Lung (tissue), 12 donors: ENCODE measurements around the gene TMEM134. TPM values are rescaled to one million over a fixed set of nuclear protein-coding genes. Genes with fewer than 3 reads are reported as not detected.

Experiments
- ATAC-seq: fragments of 200-7000 bp; cut with Tn5 transposase; one replicate; pipeline ENCODE4 v1.9.1; 2020; ENCODE audit warnings: moderate number of reproducible peaks; ENCODE audit not compliant: insufficient read depth, low FRiP score
- DNase-seq, 3 donors: peaks; one replicate each; pipeline ENCODE4 v3.0.0-alpha.2; 2013 to 2017
- H3K27ac ChIP-seq, 2 donors: one replicate each; pipeline ENCODE4 v1.5.1; 2013; ENCODE audit warnings: mild to moderate bottlenecking in 2 of 2, moderate library complexity in 2 of 2, control low read depth in 1 of 2, inconsistent platforms in 1 of 2, low read depth in 1 of 2, low read length in 1 of 2
- H3K27me3 ChIP-seq, 3 donors: one replicate each; pipeline ENCODE4 v1.5.1; 2013; ENCODE audit warnings: low read length in 2 of 3; ENCODE audit not compliant: control insufficient read depth in 3 of 3, insufficient read depth in 3 of 3
- H3K36me3 ChIP-seq, 4 donors: one replicate each; pipeline ENCODE4 v1.5.1; 2013; ENCODE audit warnings: low read length in 4 of 4, mild to moderate bottlenecking in 1 of 4, moderate library complexity in 1 of 4; ENCODE audit not compliant: control insufficient read depth in 4 of 4, insufficient read depth in 4 of 4
- H3K4me1 ChIP-seq, 5 donors: one replicate each; pipeline ENCODE4 v1.5.1; 2013; ENCODE audit warnings: low read length in 5 of 5, mild to moderate bottlenecking in 2 of 5, moderate library complexity in 1 of 5; ENCODE audit not compliant: control insufficient read depth in 5 of 5, insufficient read depth in 5 of 5
- H3K4me3 ChIP-seq: one replicate; pipeline ENCODE4 v1.5.1; 2013; ENCODE audit warnings: mild to moderate bottlenecking, control low read depth, moderate library complexity
- H3K9ac ChIP-seq, 2 donors: one replicate each; pipeline ENCODE4 v1.5.1; 2013; ENCODE audit warnings: low read length in 2 of 2, control low read depth in 1 of 2; ENCODE audit not compliant: insufficient read depth in 1 of 2
- H3K9me3 ChIP-seq, 4 donors: one replicate each; pipeline ENCODE4 v1.5.1; 2013; ENCODE audit warnings: low read length in 3 of 4, mild to moderate bottlenecking in 1 of 4, moderate library complexity in 1 of 4; ENCODE audit not compliant: control insufficient read depth in 4 of 4, insufficient read depth in 3 of 4
- WGBS, 2 donors: extraction: QIAGEN DNeasy Blood & Tissue Kit; methylation state at CpG; one replicate each; pipeline ENCODE4 v1.1.7; 2013; 5-methylcytosine and 5-hydroxymethylcytosine counted together
- polyA plus RNA-seq, 2 donors: library from polyadenylated mRNA; stranded (reverse); fragments of 200-250 nt; gene quantifications; one replicate each; pipeline ENCODE4 v1.2.1, GENCODE V29; 2013
- total RNA-seq, 2 donors: library from RNA; depleted of rRNA in 1 of 2; stranded (reverse); fragments of >200 nt in 1 of 2; gene quantifications; one replicate each; pipeline ENCODE4 v1.2.1, GENCODE V29; 2014 to 2021
- TF ChIP-seq, protein P1 (sequence below): IDR thresholded peaks from 2 replicates; pipeline ENCODE4 v1.5.1; 2012; ENCODE audit warnings: mild to moderate bottlenecking; ENCODE audit errors: control extremely low read depth, extremely low read depth
- donor health status: control.
- donor health status: control.
- donor health status: Bipolar disorder and iron deficiency.
- donor health status: healthy.
- donor health status: DM: yes; HTN: yes; CAD: no.

TMEM134 gene
- total and polyA plus RNA-seq, 4 donors: 32.5 to 91.4 (median 83.1) TPM

DNA sequence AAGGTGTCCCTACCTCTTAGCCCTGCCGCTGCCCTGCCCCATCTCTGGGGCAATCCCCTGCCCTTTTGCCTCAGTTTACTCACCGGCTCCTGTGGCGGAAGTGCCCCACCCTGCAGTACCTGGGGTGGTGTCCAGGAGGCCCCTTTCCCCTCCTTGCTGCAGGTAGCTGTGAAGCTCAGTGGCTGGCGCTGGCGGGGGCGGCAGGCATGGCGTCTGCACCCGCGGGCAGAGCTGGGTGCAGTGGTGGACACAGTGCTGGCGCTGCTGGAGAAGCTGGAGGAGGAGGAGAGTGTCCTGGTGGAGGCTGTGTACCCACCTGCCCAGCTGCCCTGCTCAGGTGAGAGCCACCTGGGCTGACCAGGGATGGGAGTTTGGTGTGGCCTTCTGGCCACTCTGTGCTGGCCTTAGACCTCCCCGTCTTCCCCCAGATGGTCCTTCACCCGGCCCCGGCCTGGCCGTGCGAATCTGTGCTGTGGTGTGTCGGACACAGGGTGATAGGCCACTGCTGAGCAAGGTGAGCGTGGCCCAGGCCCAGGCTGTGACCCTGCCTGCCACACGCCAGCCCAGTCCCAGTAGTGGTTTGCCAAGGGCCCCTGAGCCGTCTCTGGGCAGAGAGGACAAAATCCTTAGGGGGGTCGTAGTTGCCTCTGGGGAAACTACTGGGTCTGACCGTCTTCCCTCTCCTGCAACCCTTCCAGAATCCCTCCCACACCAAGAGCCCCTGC is 49.6 kb downstream of the TMEM134 start:
- no peak for ATAC-seq
- Histone ChIP-seq H3K27ac (no peak overlapping the region), H3K27me3 (peaks cover 0 to 2% (median 0%) of the 10 kb centered on the region in 3 donors), H3K9me3 (peaks cover 0 to 2% (median 0%) of the 10 kb centered on the region in 4 donors), H3K9ac (no peak overlapping the region), H3K4me1 (peaks cover 0 to 41% (median 18%) of the 10 kb centered on the region in 5 donors), H3K4me3 (no peak overlapping the region), H3K36me3 (no peaks in the 10 kb centered on the region)
- TF ChIP-seq, protein P1, sequence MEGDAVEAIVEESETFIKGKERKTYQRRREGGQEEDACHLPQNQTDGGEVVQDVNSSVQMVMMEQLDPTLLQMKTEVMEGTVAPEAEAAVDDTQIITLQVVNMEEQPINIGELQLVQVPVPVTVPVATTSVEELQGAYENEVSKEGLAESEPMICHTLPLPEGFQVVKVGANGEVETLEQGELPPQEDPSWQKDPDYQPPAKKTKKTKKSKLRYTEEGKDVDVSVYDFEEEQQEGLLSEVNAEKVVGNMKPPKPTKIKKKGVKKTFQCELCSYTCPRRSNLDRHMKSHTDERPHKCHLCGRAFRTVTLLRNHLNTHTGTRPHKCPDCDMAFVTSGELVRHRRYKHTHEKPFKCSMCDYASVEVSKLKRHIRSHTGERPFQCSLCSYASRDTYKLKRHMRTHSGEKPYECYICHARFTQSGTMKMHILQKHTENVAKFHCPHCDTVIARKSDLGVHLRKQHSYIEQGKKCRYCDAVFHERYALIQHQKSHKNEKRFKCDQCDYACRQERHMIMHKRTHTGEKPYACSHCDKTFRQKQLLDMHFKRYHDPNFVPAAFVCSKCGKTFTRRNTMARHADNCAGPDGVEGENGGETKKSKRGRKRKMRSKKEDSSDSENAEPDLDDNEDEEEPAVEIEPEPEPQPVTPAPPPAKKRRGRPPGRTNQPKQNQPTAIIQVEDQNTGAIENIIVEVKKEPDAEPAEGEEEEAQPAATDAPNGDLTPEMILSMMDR: no peak
- WGBS, 2 donors: 91 to 92% methylated on average over 20 to 21 of the region's 21 CpGs
- DNase-seq: no peak

DNA sequence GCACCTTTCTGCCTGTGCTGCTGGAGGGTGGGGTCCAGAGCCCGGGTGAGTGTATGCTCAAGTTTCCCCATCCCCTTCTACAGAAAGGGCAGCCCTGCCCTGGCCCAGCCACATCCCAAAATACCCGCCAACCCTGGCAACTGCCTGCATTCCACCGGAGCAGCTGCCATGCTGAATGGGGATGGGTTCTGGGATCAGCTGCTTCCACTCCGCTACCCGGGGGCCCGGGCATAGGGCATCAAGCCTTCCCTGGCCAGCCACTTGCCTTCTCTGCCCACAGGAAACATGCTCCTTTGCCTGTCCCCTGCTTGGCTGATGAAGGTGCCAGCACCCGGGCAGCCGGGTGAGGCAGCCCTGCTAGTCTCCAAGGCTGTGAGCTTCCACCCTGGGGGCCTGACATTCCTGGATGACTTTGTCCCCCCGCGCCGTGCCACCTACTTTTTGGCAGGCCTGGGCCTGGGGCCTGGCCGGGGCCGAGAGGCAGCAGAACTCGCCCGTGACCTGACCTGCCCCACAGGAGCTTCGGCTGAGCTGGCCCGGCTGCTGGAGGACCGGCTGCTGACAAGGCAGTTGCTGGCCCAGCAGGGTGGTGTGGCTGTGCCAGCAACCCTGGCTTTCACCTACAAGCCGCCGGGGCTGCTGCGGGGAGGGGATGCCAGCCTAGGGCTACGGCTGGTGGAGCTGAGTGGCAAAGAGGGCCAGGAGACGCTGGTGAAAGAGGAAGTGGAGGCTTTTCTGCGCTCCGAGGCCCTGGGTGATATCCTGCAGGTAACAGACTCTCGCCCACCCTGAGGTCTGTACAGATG is 50.4 kb downstream of the TMEM134 start:
- Histone ChIP-seq H3K27me3 (peaks cover 0 to 2% (median 0%) of the 10 kb centered on the region in 3 donors), H3K4me3 (no peak overlapping the region), H3K4me1 (peaks cover 0 to 41% (median 18%) of the 10 kb centered on the region in 5 donors), H3K9ac (no peak overlapping the region), H3K36me3 (no peaks in the 10 kb centered on the region), H3K9me3 (peaks cover 0 to 2% (median 0%) of the 10 kb centered on the region in 4 donors), H3K27ac (peak overlapping the region in 1 of 2 donors; percentile 67)
- 45 to 59% methylated on average over 26 of the region's 26 CpGs for WGBS, 2 donors
- no peak for DNase-seq
- no peak for ATAC-seq
- TF ChIP-seq, protein P1: no peak

DNA sequence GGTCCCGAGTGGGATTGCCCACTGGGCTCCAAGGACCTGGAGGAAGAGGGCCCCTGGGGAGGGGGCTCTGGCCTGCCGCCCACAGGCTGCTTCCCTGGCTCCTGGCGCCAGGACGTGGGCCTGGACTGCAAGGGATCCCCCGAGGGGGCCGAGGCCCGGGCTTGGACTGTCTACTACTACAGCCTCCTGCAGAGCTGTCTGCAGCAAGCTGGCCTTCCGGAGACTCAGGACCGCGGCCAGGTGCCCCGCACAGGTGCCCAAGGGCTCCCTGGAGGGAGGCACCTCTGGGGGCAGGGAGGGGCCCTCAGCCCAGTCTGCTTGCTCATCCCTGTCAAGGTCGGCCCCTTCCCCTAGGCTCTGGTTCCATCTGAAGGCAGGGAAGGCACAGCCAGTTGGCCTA is 51.6 kb downstream of the TMEM134 start:
- Histone ChIP-seq H3K9me3 (peaks cover 0 to 2% (median 0%) of the 10 kb centered on the region in 4 donors), H3K4me1 (peaks cover 0 to 41% (median 18%) of the 10 kb centered on the region in 5 donors), H3K27ac (peak overlapping the region; percentile 26 to 36), H3K4me3 (no peak overlapping the region), H3K27me3 (peaks cover 0 to 3% (median 2%) of the 10 kb centered on the region in 3 donors), H3K9ac (no peak overlapping the region), H3K36me3 (no peaks in the 10 kb centered on the region)
- ATAC-seq (no peak), DNase-seq (no peak)
- 82 to 91% methylated on average over 10 to 12 of the region's 12 CpGs for WGBS, 2 donors
- TF ChIP-seq, protein P1: no peak
